Measurements from ENCODE around the gene ITGB3BP. TPM values are rescaled to one million over a fixed set of nuclear protein-coding genes. Genes with fewer than 3 reads are reported as not detected.

Gene ITGB3BP
- total and polyA plus RNA-seq, 2 of the 13 experiments (the other 11 are each of a cell fraction or from before 2014, with no cell fraction given) = 19.0 to 46.5 TPM

DNA sequence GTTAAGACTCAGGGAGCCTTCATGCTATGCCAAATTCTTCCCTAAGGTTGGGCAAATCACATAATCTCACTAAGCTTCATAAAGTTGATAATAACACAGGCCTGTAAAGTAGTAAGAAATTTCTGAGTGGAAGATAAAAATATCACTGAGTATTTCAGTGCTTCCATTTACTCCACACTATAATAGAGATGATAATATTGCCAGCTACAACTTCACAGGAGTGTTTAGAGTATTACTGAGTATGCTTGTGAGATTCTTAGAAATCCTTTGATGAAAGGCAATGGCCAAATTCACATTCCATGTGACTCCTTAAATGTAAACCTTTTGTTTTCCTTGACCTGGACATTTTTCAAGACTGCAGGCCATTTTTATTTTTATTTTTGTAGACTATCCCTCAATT is 10.4 kb downstream of the ITGB3BP start:
- POLR2A ChIA-PET = no interaction called here

More for the DNA sequence above, 10.4 kb downstream of the ITGB3BP start:
- H4K20me1 ChIP-seq (ENCODE audit: insufficient read depth, low read length) = no peaks in the 10 kb centered on the region
- no peaks in the 10 kb centered on the region for H3K4me1 ChIP-seq (ENCODE audit: insufficient read depth, low read length)
- H3K36me3 ChIP-seq (replicated peaks in 1 of 2; ENCODE audit: control insufficient read depth in 1 of 2, insufficient read depth in 2 of 2, low read length in 2 of 2) = peaks cover 0 to 3% of the 10 kb centered on the region in 2 experiments; a peak in 2 of 5 replicates
- no TSS peak for BruUV-seq (replicated peaks)
- no peaks in the 10 kb centered on the region for H3K79me2 ChIP-seq (ENCODE audit: insufficient read depth, low read length)
- no peak overlapping the region for H3K4me2 ChIP-seq (ENCODE audit: low read depth, low read length)
- H3K4me3 ChIP-seq (replicated peaks in 1 of 3; ENCODE audit: insufficient read depth in 1 of 3, low read depth in 2 of 3, low read length in 3 of 3) = no peak overlapping the region
- H3K27ac ChIP-seq (ENCODE audit: extremely low read length, insufficient read depth, low read length) = no peak overlapping the region
- CTCF ChIA-PET (ENCODE audit: low intra/inter-chr PET ratio, low total read pairs) = no interaction called here
- intact Hi-C loops (cut with micrococcal nuclease; ENCODE audit: unreplicated experiment) (no loop called here), in situ Hi-C loops (cut with HindIII; ENCODE audit: extremely low pct_ligation_motif_present, low pct_unique_long_range_greater_than_20kb) (no loop called here)
- no peak overlapping the region for H2AFZ ChIP-seq (ENCODE audit: low read length)
- no peaks in the 10 kb centered on the region for H3K27me3 ChIP-seq (ENCODE audit: control insufficient read depth in 1 of 2, insufficient read depth in 2 of 2, low read length in 2 of 2)
- TF ChIP-seq ZNF550 (CRISPR knock-in tag; IDR thresholded peaks at IDR 0.05; ENCODE audit: borderline replicate concordance) (no peak), TEF (CRISPR knock-in tag; IDR thresholded peaks at IDR 0.05) (no peak), ZFP41 (CRISPR knock-in tag; IDR thresholded peaks at IDR 0.05; ENCODE audit: borderline replicate concordance) (no peak), POLR2AphosphoS5 (IDR thresholded peaks at IDR 0.05; ENCODE audit: low read depth, low read length) (no peak), GATAD1 (CRISPR knock-in tag; IDR thresholded peaks at IDR 0.05) (no peak), ZFP82 (CRISPR knock-in tag; IDR thresholded peaks at IDR 0.05; ENCODE audit: borderline replicate concordance) (no peak), SIX4 (CRISPR knock-in tag; IDR thresholded peaks at IDR 0.05) (no peak), ERF (CRISPR knock-in tag; IDR thresholded peaks at IDR 0.05) (no peak), ATRX (CRISPR knock-in tag; IDR thresholded peaks at IDR 0.05; ENCODE audit: borderline replicate concordance) (no peak), RELA (CRISPR knock-in tag; IDR thresholded peaks at IDR 0.05) (no peak)
- TF ChIP-seq, protein P1, sequence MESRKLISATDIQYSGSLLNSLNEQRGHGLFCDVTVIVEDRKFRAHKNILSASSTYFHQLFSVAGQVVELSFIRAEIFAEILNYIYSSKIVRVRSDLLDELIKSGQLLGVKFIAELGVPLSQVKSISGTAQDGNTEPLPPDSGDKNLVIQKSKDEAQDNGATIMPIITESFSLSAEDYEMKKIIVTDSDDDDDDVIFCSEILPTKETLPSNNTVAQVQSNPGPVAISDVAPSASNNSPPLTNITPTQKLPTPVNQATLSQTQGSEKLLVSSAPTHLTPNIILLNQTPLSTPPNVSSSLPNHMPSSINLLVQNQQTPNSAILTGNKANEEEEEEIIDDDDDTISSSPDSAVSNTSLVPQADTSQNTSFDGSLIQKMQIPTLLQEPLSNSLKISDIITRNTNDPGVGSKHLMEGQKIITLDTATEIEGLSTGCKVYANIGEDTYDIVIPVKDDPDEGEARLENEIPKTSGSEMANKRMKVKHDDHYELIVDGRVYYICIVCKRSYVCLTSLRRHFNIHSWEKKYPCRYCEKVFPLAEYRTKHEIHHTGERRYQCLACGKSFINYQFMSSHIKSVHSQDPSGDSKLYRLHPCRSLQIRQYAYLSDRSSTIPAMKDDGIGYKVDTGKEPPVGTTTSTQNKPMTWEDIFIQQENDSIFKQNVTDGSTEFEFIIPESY (CRISPR knock-in tag; IDR thresholded peaks at IDR 0.05) = no peak
- TF ChIP-seq, protein P2, sequence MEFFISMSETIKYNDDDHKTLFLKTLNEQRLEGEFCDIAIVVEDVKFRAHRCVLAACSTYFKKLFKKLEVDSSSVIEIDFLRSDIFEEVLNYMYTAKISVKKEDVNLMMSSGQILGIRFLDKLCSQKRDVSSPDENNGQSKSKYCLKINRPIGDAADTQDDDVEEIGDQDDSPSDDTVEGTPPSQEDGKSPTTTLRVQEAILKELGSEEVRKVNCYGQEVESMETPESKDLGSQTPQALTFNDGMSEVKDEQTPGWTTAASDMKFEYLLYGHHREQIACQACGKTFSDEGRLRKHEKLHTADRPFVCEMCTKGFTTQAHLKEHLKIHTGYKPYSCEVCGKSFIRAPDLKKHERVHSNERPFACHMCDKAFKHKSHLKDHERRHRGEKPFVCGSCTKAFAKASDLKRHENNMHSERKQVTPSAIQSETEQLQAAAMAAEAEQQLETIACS (CRISPR knock-in tag; IDR thresholded peaks at IDR 0.05) = no peak
- ATAC-seq (no peak), DNase-seq (ENCODE audit: low spot score) (no peak), FAIRE-seq (no peak)
- H3K9ac ChIP-seq (ENCODE audit: insufficient read depth, low read depth, low read length) = no peak overlapping the region
- H3K9me3 ChIP-seq (ENCODE audit: low read length) = no peaks in the 10 kb centered on the region
